Muscle of arm (tissue), 12 donors: ENCODE results near the gene MMP21. TPM values are rescaled to one million over a fixed set of nuclear protein-coding genes. Genes with fewer than 3 reads are reported as not detected.
A peak's percentile ranks its signal among the peaks of the same experiment; 100 is the strongest.

Experiments
- DNase-seq: peaks from one replicate; pipeline ENCODE4 v3.0.0-alpha.2; 2013
- polyA plus RNA-seq, 12 donors: library from polyadenylated mRNA; unstranded; fragments of 120-200 nt; gene quantifications; one replicate each; pipeline ENCODE4 v1.2.1, GENCODE V29; 2013; ENCODE audit not compliant: insufficient read length in 12 of 12

MMP21 gene
- polyA plus RNA-seq, 12 donors: 0.14 to 0.60 (median 0.51) TPM; not detected in 2

GRCh38 chr10:125765835-125766234 lies 9.8 kb downstream of the MMP21 start:
- DNase-seq: no peak

GRCh38 chr10:125762692-125763648 lies 12.7 kb downstream of the MMP21 start:
- no peak for DNase-seq

- DNase-seq: no peak
Observed at GRCh38 chr10:125761961-125762360, 13.7 kb downstream of the MMP21 start.

- no peak for DNase-seq
Observed at GRCh38 chr10:125757742-125758141, 17.9 kb downstream of the MMP21 start.

- no peak for DNase-seq
Observed at GRCh38 chr10:125756853-125757487, 18.7 kb downstream of the MMP21 start.

- no peak for DNase-seq
Observed at GRCh38 chr10:125756196-125756595, 19.4 kb downstream of the MMP21 start.

GRCh38 chr10:125747417-125747816 lies 28.2 kb downstream of the MMP21 start:
- no peak for DNase-seq

- DNase-seq: no peak
Observed at GRCh38 chr10:125744909-125745308, 30.7 kb downstream of the MMP21 start.

GRCh38 chr10:125742465-125742864 lies 33.2 kb downstream of the MMP21 start:
- no peak for DNase-seq

- DNase-seq: no peak
Observed at GRCh38 chr10:125739994-125740679, 35.5 kb downstream of the MMP21 start.

GRCh38 chr10:125738206-125738605 lies 37.4 kb downstream of the MMP21 start:
- no peak for DNase-seq

GRCh38 chr10:125734823-125735222 lies 40.8 kb downstream of the MMP21 start:
- no peak for DNase-seq

GRCh38 chr10:125734148-125734547 lies 41.5 kb downstream of the MMP21 start:
- DNase-seq: no peak

- no peak for DNase-seq
Observed at GRCh38 chr10:125727436-125727835, 48.2 kb downstream of the MMP21 start.

GRCh38 chr10:125726914-125727313 lies 48.7 kb downstream of the MMP21 start:
- DNase-seq: no peak

- DNase-seq: no peak
Observed at GRCh38 chr10:125722811-125723210, 52.8 kb downstream of the MMP21 start.

GRCh38 chr10:125721035-125721434 lies 54.6 kb downstream of the MMP21 start:
- no peak for DNase-seq

- DNase-seq: no peak
Observed at GRCh38 chr10:125720002-125720382, 55.6 kb downstream of the MMP21 start.

- peak; percentile 99 for DNase-seq
Observed at GRCh38 chr10:125719173-125720001, 56.2 kb downstream of the MMP21 start, which contains the start of gene EDRF1. Gene EDRF1 (plus strand): TSS chr10:125719709. CDS start chr10:125719808, 99 bp downstream.
